ENCODE measurements around the gene IGFLR1.
"Not testable (repeated sequence)": the region's sequence is repeated elsewhere in the genome, so short reads cannot be mapped to it uniquely, and the experiment has no call there.

IGFLR1 gene

GRCh38 chr19:35693835-35694599, 48.2 kb downstream of the IGFLR1 start:
- POLR2A ChIA-PET, result no interaction called here

DNA sequence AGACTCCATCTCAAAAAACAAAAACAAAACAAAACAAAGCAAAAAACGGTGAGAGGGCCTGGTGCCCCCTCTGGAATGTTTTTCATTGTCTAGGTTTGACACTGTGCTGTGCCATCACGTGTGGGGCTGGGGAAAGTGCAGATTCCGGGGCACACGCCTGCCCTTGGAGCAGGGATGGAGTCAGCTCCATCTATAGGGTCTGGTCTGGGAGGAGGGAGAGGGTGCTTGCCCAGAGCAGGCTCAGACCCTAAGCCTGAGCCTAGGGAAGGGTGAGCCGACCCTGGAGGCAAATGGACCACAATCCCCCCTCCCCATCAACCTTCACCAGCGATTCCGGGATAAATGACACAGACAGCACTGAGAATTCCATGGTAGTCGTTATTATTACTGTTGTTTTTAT, 48.8 kb downstream of the IGFLR1 start:
- CTCF ChIA-PET, result interaction anchor here (0.6 to 2.4 kb wide), 22 partner anchors 9 to 149 kb away, joined by 3 to 28 read pairs (median 4); partner anchors contain the start of genes IGFLR1 and KMT2B

More at GRCh38 chr19:35693835-35694599, 48.2 kb downstream of the IGFLR1 start:
- no peak for DNase-seq (ENCODE audit: low read depth, low spot score)
- H3K4me3 ChIP-seq (ENCODE audit: low read depth, low read length), result no peak overlapping the region
- TF ChIP-seq, protein P1, sequence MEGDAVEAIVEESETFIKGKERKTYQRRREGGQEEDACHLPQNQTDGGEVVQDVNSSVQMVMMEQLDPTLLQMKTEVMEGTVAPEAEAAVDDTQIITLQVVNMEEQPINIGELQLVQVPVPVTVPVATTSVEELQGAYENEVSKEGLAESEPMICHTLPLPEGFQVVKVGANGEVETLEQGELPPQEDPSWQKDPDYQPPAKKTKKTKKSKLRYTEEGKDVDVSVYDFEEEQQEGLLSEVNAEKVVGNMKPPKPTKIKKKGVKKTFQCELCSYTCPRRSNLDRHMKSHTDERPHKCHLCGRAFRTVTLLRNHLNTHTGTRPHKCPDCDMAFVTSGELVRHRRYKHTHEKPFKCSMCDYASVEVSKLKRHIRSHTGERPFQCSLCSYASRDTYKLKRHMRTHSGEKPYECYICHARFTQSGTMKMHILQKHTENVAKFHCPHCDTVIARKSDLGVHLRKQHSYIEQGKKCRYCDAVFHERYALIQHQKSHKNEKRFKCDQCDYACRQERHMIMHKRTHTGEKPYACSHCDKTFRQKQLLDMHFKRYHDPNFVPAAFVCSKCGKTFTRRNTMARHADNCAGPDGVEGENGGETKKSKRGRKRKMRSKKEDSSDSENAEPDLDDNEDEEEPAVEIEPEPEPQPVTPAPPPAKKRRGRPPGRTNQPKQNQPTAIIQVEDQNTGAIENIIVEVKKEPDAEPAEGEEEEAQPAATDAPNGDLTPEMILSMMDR (IDR thresholded peaks at IDR 0.05; ENCODE audit: insufficient read depth, low read length, missing control alignments), result peak; percentile 96
- CTCF ChIA-PET, result interaction anchor here (0.6 to 2.7 kb wide), 20 partner anchors 8 to 341 kb away, joined by 3 to 28 read pairs (median 4); partner anchors contain the start of genes COX6B1, PSENEN and U2AF1L4

GRCh38 chr19:35692010-35692409, 50.2 kb downstream of the IGFLR1 start:
- TF ChIP-seq, protein P1 (IDR thresholded peaks at IDR 0.05; ENCODE audit: insufficient read depth, low read length, missing control alignments), result no peak
- no peak overlapping the region for H3K4me3 ChIP-seq (ENCODE audit: low read depth, low read length)
- POLR2A ChIA-PET, result no interaction called here
- CTCF ChIA-PET, result interaction anchor here (0.7 to 2.4 kb wide), 17 partner anchors 9 to 339 kb away, joined by 3 to 28 read pairs (median 4); partner anchors contain the start of gene KMT2B
- no peak for DNase-seq (ENCODE audit: low read depth, low spot score)

More for the DNA sequence above, 48.8 kb downstream of the IGFLR1 start:
- TF ChIP-seq, protein P1 (IDR thresholded peaks at IDR 0.05; ENCODE audit: insufficient read depth, low read length, missing control alignments), result no peak
- no peak for DNase-seq (ENCODE audit: low read depth, low spot score)
- no peak overlapping the region for H3K4me3 ChIP-seq (ENCODE audit: low read depth, low read length)
- POLR2A ChIA-PET, result no interaction called here

- POLR2A ChIA-PET; H3K4me3 ChIP-seq (ENCODE audit: low read depth, low read length); DNase-seq (ENCODE audit: low read depth, low spot score): not testable (repeated sequence)
- CTCF ChIA-PET, result interaction anchor here (1.1 to 2.3 kb wide), 2 partner anchors 11 to 24 kb away, joined by 3 to 9 read pairs; no protein-coding TSS in a partner anchor
Measured at GRCh38 chr19:35691106-35691505, 51.1 kb downstream of the IGFLR1 start.

DNA sequence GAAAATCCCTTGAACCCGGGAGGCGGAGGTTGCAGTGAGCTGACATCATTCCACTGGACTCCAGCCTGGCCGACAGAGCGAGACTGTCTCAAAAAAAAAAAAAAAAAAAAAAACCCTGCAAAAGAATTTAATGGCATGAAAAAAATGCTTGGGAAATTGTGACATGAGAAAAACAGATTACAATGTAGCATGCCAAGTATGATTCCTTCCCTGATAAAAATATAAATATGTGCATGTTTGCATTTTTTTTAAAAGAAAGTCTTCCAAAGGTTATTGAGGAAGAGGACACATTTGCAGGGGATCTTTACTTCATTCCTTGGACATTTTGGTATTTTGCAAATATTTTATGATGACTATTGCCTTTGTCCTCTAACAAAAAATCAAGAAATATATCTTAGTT, 52.4 kb downstream of the IGFLR1 start:
- ChIA-PET CTCF (interaction anchor here (0.7 to 2.3 kb wide), 2 partner anchors 9 to 12 kb away, joined by 3 to 9 read pairs; no protein-coding TSS in a partner anchor), POLR2A (no interaction called here)
- DNase-seq (ENCODE audit: low read depth, low spot score), result no peak
- TF ChIP-seq, protein P1 (IDR thresholded peaks at IDR 0.05; ENCODE audit: insufficient read depth, low read length, missing control alignments), result no peak
- no peak overlapping the region for H3K4me3 ChIP-seq (ENCODE audit: low read depth, low read length)
